HG02938 (cell line): Measurements from ENCODE around the gene DRAXIN.

ENCODE experiments used
- ATAC-seq: cut with Tn5 transposase; IDR thresholded peaks from one replicate; pipeline ENCODE4 v1.9.1; 2021; ENCODE audit warnings: mild to moderate bottlenecking, moderate library complexity; ENCODE audit not compliant: unreplicated experiment

The DRAXIN gene

DNA sequence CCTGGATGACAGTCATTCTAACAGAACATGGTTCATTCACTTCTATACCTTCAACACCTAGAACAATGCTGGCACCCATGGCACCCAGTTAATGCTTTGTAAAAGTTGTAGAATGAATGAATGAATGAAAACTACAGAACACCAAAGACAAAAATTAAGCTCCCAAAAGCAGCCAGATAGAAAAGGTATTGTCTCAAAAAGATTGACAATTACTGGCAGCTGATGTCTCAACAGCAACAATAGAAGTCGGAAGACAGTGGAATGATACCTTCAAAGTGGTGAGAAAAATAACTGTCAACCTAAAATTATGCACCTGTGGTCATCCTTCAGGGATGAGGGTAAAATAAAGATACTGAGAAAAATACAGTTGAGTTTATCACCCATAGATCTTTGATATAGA lies 65.5 kb downstream of the DRAXIN start:
- no peak for ATAC-seq

DNA sequence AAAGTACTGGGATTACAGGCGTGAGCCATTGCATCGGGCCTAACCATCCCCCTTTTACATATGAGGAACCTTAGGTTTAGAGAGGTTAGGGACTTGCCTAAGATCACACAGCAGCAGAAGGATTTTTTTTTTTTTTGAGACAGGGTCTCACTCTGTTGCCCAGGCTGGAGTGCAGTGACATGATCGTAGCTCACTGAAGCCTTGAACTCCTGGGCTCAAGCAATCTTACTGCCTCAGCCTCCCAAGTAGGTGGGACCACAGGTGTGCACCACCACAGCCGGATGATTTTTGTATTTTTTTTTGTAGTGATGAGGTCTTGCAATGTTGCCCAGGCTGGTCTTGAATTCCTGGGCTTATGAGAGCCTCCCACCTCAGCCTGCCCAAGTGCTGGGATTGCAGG lies 68.3 kb downstream of the DRAXIN start:
- ATAC-seq: no peak

DNA sequence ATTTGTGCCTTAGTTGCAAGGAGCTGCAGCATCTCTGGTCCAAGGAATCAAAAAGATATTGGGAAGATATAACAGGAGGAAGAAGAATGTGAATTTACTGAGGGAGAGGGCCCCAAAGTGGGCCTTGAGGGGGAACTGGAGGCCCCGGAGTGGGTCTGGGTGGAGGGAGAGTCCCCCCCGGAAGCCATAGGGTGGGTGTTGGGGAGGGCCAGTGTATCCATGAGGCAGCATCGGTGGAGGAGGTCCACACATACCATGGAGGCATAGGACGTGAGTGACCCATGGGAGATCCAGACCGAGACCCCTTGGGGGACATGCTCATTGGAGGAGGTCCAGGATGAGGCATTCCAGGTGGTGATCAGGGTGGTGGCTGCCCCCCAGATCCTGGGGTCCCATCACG lies 69.8 kb downstream of the DRAXIN start:
- no peak for ATAC-seq

DNA sequence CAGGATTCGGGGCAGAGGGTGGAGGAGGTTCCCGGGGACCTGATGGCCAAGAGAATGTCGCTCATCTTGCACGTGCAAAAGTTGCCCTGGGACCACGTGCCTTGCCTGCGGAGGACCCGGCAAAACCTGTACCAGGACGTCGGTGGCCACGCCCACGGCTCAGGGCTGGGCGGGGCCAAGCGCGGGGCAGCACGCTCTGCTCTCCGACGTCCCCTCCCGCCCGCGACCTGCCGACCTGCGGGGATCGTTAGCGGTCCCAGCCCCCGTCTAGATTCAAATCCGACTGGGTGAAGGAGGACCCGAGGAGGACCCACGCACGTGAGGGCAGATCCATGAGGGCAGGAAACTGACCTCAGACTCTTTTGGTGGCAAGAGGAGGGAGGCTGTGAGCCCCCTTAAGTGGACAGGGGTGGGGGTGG lies 70.5 kb downstream of the DRAXIN start, which contains the start of gene C1orf167:
TSS of gene C1orf167 (plus strand) at position 206 of the 419 bp plus-strand sequence. CDS start 2,208 bp downstream, outside the sequence.
- ATAC-seq: no peak

DNA sequence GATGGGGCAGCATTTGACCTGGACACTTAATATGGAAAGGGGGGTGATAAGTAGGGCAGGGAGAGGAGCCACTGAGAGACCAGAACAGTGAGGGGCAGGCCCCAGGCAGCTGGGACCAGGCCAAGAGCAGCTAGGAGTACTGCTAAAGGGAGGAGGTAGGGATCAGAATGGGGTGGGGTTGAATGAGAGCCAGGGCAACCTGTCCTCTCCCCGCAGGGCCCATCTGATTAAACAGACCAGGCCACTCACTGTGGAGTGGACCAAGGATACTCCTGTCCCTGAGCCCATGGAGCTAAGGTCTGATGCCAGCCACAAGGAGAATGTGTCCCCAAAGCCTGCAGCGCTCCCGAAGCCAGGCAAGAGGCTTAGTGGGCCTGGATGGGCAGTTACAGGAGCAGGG lies 72.6 kb downstream of the DRAXIN start:
- ATAC-seq: no peak

DNA sequence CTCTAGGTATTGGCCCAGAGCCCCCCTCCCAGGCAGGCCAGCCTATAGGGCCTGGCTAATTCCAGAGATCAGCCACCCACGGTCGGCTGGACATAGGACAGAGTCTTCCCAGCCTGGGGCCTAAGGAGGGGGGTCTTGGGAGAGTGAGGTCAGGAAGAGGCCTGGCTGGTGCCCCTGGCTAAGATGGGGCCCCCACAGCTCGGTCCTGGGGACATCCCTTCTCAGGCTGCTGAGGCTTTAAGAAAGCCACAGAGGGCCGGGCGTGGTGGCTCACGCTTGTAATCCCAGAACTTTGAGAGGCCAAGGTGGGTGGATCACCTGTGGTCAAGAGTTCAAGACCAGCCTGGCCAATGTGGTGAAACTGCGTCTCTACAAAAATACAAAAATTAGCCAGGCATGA lies 73.0 kb downstream of the DRAXIN start:
- no peak for ATAC-seq

DNA sequence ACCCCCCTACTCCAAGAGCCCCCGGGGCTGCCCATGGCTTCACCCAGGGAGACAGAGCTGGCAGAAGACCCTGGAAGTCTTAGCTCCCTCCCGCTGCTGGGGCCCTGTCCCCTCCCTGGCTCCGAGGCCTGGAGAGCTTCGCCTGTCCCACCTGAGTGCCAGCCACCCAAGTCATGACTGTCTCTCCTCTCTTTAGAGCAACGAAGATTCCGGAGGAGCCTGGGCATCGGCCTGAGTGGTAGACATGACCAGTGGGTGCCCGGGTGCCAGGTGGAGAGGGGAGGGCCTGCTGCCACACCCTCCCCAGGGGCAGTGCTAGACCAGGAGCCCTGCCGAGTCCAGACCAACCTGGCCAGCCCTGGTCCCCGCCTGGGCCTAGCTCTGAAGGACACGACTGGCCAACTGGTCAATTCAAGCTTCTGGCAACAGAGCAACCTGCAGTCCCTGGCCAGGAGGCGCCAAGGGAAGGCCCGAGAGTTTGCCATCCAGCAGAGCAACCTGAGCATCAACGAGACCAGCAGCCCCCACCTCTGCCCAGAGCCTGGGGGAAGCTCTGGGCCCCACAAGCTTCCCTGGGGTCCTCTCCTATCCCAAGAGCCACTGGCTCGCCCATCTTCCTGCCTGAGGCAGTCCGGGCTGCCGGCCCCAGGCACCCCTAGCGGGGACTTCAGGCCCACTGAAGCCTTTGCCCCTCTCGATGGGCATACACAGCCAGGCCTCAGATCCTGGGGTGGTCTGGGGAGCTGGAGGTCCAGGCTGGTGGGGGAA lies 74.3 kb downstream of the DRAXIN start:
- ATAC-seq: no peak

DNA sequence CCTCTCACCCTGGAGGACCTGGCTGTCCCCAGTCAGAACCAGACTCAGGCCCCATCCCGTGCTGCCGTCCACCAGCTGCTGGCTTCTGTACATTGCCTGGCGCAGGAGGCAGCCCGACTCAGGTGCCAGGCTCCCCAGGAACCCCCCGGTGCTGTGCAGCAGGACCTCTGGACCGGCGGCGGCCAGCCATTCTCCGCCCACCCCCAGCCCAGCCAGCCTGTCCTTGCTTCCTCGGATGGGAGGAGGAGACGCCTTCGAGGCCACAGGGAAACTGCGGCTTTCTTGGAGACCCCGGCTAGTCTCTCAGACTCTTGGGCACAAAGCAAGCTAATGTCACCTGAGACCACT lies 74.9 kb downstream of the DRAXIN start:
- no peak for ATAC-seq

DNA sequence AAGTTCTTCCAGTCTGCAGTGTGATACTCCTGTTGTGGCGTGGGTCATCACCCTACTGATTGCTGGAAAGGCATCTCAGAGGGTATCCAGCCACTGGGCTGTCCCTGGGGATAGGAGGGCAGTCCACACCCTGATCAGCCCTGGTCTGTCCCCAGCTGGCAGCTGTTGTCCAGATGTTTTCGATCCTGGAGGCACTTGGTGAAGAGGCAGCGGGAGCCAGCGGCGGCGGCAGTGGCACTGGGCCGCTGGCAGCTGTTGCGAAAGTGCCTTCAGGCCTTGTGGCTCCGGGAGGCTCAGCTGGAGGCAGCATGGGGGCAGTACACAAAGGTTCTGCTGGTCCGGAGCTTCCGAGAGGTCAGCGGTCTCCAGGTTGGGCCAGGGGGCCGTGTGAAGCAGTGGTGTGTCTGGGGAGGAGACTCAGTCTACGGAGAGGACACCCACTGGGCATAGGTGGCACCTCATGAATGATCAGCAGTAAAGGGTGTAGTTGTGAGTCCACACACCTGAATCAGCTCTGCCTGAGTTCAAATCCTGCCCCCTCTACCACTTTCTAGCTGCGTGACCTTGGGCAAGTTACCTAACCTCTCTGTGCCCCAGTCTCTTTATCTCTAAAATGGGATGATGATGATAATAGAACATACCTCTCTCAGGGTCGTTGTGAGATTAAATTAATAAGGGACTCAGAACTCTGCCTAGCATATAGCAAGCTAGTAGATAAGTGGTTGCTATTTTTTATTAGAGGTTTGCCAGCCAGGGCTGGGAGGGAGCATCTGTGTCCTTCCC lies 76.6 kb downstream of the DRAXIN start:
- ATAC-seq: no peak

DNA sequence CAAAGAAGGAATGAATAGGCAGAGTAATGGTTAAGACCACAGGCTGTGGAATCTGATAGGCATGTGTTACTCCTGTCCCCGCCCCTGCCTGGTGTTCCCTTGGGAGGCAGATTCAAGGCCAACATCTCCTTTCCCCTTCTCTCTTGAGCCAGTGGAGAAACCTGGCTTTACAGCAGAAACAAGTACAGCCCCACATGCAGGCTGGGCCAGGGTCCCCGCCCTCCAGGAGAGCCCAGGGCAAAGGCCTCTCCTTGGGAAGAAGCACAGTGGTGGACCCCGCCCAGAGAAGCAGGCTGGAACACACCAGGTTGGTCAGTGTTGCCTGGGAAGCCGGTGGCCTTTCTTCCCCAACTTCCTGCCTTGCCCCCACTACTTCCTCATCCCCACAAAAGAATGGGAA lies 77.3 kb downstream of the DRAXIN start:
- ATAC-seq: no peak

DNA sequence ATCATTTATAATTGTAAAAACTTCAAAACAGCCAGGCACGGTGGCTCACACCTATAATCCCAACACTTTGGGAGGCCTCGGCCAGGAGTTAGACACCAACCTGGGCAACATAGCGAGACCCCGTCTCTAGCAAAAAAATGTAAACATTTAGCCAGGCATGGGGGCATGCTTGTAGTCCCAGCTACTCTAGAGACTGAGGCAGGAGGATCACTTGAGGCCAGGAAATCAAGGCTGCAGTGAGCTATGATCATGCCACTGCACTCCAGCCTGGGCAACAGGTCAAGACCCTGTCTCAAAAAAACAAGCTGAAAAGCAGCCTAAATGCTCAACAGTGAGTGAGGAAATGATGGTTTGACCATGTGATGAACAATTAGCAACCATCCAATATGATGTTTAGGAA lies 77.8 kb downstream of the DRAXIN start:
- ATAC-seq: no peak

DNA sequence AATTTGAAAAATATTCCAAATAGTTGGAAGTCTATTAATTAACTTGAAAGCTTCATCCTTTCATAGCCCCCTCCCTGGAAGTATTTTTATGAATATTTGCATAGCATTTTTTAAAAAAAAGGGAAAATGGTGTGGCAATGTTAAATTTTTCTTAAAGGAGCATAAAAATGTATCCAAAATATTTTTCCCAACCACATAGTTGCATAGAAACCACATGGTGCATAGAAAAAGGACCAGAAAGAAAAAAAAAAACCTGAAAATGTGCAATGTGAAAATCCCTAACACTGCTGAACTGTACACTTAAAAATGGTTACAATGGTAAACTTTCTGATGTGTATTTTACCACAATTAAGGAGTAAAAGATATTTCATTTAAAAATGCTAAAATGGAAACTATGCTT lies 78.5 kb downstream of the DRAXIN start:
- no peak for ATAC-seq

DNA sequence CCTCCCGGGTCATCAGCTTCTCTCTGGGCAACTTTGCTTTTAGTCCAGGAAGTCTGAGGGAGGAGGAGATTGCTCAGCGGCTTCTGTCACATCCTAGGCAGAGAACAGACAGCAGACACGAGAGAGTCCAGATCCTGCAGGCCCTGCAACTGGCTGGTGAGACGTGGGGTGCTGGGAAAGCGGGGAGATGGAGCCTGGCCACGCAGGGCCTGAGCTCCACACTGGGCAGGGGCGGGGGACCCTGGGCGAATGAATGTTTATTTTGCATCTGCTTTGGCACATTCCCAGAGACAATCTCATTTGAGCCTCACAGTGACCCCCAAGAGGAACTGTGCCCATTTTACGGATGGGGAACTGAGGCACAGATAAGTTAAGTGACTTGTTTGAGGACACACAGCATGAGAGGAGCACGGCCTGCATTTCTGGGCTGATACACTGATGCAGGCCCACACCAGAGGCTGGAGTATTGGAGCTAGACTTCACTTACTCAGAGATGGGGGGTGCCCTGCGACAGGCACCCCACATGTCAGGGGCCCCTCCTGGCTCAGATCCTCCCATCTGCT lies 80.1 kb downstream of the DRAXIN start:
- ATAC-seq: no peak

DNA sequence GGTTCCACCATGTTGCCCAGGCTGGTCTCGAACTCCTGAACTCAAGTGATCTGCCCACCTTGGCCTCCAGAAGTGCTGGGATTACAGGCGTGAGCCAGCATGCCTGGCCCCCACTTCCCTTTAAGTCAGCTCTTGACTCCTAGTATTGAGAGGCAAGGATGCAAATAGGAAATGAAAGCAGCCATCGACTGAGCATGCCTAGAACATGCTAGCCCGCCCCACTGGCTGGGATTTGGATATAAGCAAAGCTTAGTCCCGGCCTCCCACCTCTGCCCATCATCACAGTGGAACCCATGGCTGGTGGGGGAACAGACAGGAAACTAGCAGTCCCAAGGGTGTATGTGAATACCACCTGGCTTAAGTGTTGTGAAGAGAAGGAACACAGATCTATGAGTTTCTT lies 80.9 kb downstream of the DRAXIN start:
- ATAC-seq: no peak

DNA sequence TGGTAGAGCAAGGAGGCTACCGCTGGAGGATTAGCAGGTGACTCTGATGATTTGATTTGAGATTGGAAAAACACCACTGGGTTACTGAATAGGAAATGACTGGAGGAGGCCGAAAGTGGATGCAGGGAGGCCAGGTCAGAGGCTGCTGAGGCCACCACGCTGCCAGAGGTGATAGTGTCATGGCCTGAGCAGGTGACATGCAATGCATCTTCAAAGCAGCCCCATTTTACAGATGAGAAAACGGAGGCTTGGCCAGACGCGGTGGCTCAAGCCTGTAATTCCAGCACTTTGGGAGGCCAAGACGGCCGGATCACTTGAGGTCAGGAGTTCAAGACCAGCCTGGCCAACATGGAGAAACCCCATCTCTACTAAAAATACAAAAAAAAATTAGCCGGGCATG lies 83.2 kb downstream of the DRAXIN start:
- no peak for ATAC-seq
